ENCODE data around the gene LRRIQ4.

The LRRIQ4 gene

GRCh38 chr3:169787120-169787519, 25.6 kb upstream of the LRRIQ4 start:
- no peak overlapping the region for H3K4me3 ChIP-seq (replicated peaks; ENCODE audit: low read depth, low read length)
- no peak for DNase-seq (ENCODE audit: extremely low read depth, low read depth)
- TF ChIP-seq, protein P1, sequence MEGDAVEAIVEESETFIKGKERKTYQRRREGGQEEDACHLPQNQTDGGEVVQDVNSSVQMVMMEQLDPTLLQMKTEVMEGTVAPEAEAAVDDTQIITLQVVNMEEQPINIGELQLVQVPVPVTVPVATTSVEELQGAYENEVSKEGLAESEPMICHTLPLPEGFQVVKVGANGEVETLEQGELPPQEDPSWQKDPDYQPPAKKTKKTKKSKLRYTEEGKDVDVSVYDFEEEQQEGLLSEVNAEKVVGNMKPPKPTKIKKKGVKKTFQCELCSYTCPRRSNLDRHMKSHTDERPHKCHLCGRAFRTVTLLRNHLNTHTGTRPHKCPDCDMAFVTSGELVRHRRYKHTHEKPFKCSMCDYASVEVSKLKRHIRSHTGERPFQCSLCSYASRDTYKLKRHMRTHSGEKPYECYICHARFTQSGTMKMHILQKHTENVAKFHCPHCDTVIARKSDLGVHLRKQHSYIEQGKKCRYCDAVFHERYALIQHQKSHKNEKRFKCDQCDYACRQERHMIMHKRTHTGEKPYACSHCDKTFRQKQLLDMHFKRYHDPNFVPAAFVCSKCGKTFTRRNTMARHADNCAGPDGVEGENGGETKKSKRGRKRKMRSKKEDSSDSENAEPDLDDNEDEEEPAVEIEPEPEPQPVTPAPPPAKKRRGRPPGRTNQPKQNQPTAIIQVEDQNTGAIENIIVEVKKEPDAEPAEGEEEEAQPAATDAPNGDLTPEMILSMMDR (IDR thresholded peaks at IDR 0.05; ENCODE audit: low read depth, low read length, missing control alignments): no peak

DNA sequence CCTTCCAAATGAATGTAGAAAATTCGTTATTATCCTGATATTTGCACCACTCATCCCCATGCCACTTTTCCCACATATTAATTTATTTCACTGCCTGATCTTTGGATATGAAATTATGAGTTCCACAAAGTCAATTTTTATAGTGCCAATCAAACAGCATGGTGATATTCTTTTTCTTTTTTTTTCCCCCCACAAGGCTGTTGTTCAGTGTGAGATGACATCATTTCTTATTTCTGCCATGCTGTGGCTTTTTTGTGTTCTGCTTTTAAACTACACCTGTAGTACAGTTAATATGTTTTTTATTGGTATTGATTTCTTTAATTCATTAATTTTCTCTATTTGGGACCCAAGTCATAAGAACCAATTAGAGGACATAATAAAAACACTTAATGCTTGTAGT, 24.9 kb upstream of the LRRIQ4 start:
- no peak for DNase-seq (ENCODE audit: extremely low read depth, low read depth)
- H3K4me3 ChIP-seq (replicated peaks; ENCODE audit: low read depth, low read length): no peak overlapping the region
- TF ChIP-seq, protein P1 (IDR thresholded peaks at IDR 0.05; ENCODE audit: low read depth, low read length, missing control alignments): no peak

DNA sequence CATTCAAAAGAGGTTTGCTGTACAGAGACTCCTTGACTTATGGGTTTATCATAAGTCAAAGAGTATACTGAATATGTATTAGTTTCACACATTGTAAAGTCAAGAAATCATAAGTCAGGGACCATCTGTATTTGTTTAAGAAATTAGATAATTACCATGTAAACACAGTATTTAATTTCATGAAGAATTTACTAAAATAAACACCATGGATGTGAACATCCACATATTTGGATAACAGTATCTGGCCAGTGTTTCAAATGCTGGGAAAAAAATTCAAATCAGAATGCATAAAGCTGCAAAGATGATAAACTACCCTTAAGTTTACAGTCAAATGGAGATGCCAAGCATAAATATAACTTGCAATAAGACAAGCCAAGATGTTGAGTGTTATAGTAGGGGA, 22.5 kb upstream of the LRRIQ4 start:
- H3K4me3 ChIP-seq (replicated peaks; ENCODE audit: low read depth, low read length): no peak overlapping the region
- DNase-seq (ENCODE audit: extremely low read depth, low read depth): no peak
- TF ChIP-seq, protein P1 (IDR thresholded peaks at IDR 0.05; ENCODE audit: low read depth, low read length, missing control alignments): no peak

GRCh38 chr3:169790687-169791429, 21.8 kb upstream of the LRRIQ4 start:
- TF ChIP-seq, protein P1 (IDR thresholded peaks at IDR 0.05; ENCODE audit: low read depth, low read length, missing control alignments): no peak
- no peak overlapping the region for H3K4me3 ChIP-seq (replicated peaks; ENCODE audit: low read depth, low read length)
- no peak for DNase-seq (ENCODE audit: extremely low read depth, low read depth)

- no peak for DNase-seq (ENCODE audit: extremely low read depth, low read depth)
- TF ChIP-seq, protein P1 (IDR thresholded peaks at IDR 0.05; ENCODE audit: low read depth, low read length, missing control alignments): no peak
- no peak overlapping the region for H3K4me3 ChIP-seq (replicated peaks; ENCODE audit: low read depth, low read length)
Observed at GRCh38 chr3:169792359-169792758, 20.3 kb upstream of the LRRIQ4 start.

DNA sequence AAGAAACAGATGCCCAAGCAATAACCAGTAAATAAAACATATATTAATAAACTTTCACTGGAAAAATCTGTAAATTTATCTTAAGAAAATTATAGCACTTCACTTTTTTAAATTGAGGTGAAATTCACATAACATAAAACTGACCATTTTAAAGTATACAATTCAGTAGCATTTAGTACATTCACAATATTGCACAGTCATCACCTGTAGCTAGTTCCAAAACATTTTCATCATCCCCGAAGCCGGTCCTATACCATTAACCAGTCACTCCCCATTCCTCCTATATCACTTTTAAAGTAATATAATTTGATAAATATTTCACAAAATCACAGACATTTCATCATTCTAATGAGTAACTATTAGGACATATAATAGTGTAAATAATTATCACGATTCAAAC, 8.0 kb upstream of the LRRIQ4 start:
- TF ChIP-seq, protein P1 (IDR thresholded peaks at IDR 0.05; ENCODE audit: low read depth, low read length, missing control alignments): no peak
- no peak for DNase-seq (ENCODE audit: extremely low read depth, low read depth)
- H3K4me3 ChIP-seq (replicated peaks; ENCODE audit: low read depth, low read length): no peak overlapping the region

All from HFF-Myc (cell line).